Glutamatergic neuron (in vitro differentiated cells): Measurements from ENCODE around the gene PSEN2. TPM values are rescaled to one million over a fixed set of nuclear protein-coding genes. Genes with fewer than 3 reads are reported as not detected.

Experiments used
- DNase-seq: peaks from one replicate; pipeline ENCODE4 v3.0.0; 2022
- H3K27ac Mint-ChIP-seq: one replicate; pipeline ENCODE4 v1.8.0; 2020; ENCODE audit warnings: mild to moderate bottlenecking, mixed read lengths, inconsistent platforms; ENCODE audit not compliant: unreplicated experiment
- H3K27me3 Mint-ChIP-seq: one replicate; pipeline ENCODE4 v1.8.0; 2020; ENCODE audit warnings: mild to moderate bottlenecking, moderate library complexity, mixed read lengths, inconsistent platforms; ENCODE audit not compliant: unreplicated experiment
- H3K36me3 Mint-ChIP-seq: one replicate; pipeline ENCODE4 v1.8.0; 2020; ENCODE audit warnings: mild to moderate bottlenecking, mixed read lengths, inconsistent platforms; ENCODE audit not compliant: unreplicated experiment
- H3K4me1 Mint-ChIP-seq: one replicate; pipeline ENCODE4 v1.8.0; 2020; ENCODE audit warnings: mild to moderate bottlenecking, low read depth, mixed read lengths, inconsistent platforms; ENCODE audit not compliant: unreplicated experiment
- H3K4me3 Mint-ChIP-seq: one replicate; pipeline ENCODE4 v1.8.0; 2020; ENCODE audit warnings: mild to moderate bottlenecking, mixed read lengths, inconsistent platforms; ENCODE audit not compliant: unreplicated experiment
- H3K9me3 Mint-ChIP-seq: one replicate; pipeline ENCODE4 v1.8.0; 2020; ENCODE audit warnings: mild to moderate bottlenecking, moderate library complexity, mixed read lengths, inconsistent platforms; ENCODE audit not compliant: unreplicated experiment
- CTCF ChIP-seq: fragments of 200-600 bp; sonication (generic); IDR thresholded peaks from one replicate; pipeline ENCODE4 v1.5.0; 2021; ENCODE audit not compliant: partially characterized antibody, unreplicated experiment
- total RNA-seq: library from RNA; stranded (reverse); fragmentation: NEBNext Ultra II Directional; extraction: Animal tissue kit (Norgen Biotek cat#: 25700); gene quantifications from one replicate; pipeline ENCODE4 v1.2.1, GENCODE V29; 2021; ENCODE audit not compliant: unreplicated experiment

The PSEN2 gene
- total RNA-seq, 1 donor from 2014 or later, result 22.2 TPM

DNA sequence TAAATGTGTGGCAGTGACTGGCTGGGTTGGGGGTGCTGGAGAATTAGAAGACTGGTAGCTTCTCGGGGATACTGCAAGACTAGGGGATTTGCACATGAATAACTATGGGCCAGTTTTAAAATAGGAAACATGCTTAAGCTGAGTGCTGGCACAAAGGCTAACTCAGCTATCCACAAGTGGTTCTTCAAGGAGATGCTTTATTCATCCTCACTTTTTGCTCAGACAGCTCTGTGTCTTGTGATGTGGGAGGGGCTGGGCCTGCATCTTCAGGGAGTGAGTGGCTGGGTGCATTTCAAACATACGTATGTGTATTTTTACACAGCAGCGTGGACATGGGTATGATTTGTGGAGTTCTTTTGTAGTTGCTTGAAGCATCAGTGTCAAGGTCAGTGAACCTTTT lies 72.0 kb downstream of the PSEN2 start:
- Mint-ChIP-seq H3K36me3 (no peaks in the 10 kb centered on the region), H3K9me3 (peaks cover 24% of the 10 kb centered on the region), H3K4me1 (peaks cover 60% of the 10 kb centered on the region), H3K27ac (peak overlapping the region; percentile 26), H3K27me3 (peaks cover 9% of the 10 kb centered on the region), H3K4me3 (peak overlapping the region; percentile 71)
- no peak for DNase-seq
- TF ChIP-seq CTCF, result no peak

- H3K36me3 Mint-ChIP-seq, result peaks cover 2% of the 10 kb centered on the region
- H3K4me3 Mint-ChIP-seq, result peak overlapping the region; percentile 40
- H3K27me3 Mint-ChIP-seq, result peaks cover 9% of the 10 kb centered on the region
- no peak for DNase-seq
- no peak overlapping the region for H3K27ac Mint-ChIP-seq
- no peak for TF ChIP-seq CTCF
- H3K9me3 Mint-ChIP-seq, result peaks cover 23% of the 10 kb centered on the region
- peaks cover 60% of the 10 kb centered on the region for H3K4me1 Mint-ChIP-seq
These were observed 72.7 kb downstream of the PSEN2 start for GRCh38 chr1:226943156-226943555.

DNA sequence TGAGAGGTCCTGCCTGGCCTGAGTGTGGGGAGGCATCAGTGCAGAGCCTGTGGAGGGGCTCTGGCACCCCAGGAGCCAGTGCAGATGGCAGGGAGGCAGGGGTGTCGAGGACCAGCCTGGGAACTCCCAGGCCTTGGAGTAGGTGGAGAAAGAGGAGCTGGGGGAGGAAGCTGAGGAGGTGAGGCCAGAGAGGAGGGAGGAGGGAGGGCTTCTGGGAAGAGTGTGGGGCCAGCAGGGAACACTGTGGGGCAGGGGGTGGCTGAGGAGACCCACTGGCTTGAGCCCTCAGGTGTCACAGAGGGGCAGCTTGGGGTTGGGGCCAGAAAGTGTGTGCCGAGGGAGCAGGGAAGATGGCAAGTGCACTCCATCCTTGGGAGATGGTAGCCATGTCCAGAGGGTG lies 73.5 kb downstream of the PSEN2 start:
- Mint-ChIP-seq H3K9me3 (peaks cover 24% of the 10 kb centered on the region), H3K36me3 (peaks cover 9% of the 10 kb centered on the region), H3K27ac (peak overlapping the region; percentile 25), H3K4me3 (peak overlapping the region; percentile 36), H3K4me1 (peaks cover 52% of the 10 kb centered on the region), H3K27me3 (peaks cover 10% of the 10 kb centered on the region)
- no peak for DNase-seq
- TF ChIP-seq CTCF, result no peak

- DNase-seq, result no peak
- peak overlapping the region; percentile 48 for H3K4me3 Mint-ChIP-seq
- peaks cover 10% of the 10 kb centered on the region for H3K27me3 Mint-ChIP-seq
- H3K9me3 Mint-ChIP-seq, result peaks cover 24% of the 10 kb centered on the region
- no peak for TF ChIP-seq CTCF
- peaks cover 49% of the 10 kb centered on the region for H3K4me1 Mint-ChIP-seq
- H3K36me3 Mint-ChIP-seq, result peaks cover 9% of the 10 kb centered on the region
- H3K27ac Mint-ChIP-seq, result peak overlapping the region; percentile 67
These were observed 74.9 kb downstream of the PSEN2 start for GRCh38 chr1:226945106-226945857.

Other genes starting within 250 kb of the PSEN2 start
- 0.34 TPM for gene ITPKB, start 131.3 kb upstream of the PSEN2 start, total RNA-seq
- 41.9 TPM for gene COQ8A, start 69.7 kb downstream of the PSEN2 start, total RNA-seq